Astrocyte (in vitro differentiated cells and primary cell): ENCODE measurements around the gene CLEC3B. TPM values are rescaled to one million over a fixed set of nuclear protein-coding genes. Genes with fewer than 3 reads are reported as not detected.

Source experiments
- DNase-seq: peaks from one replicate; pipeline ENCODE4 v3.0.0-alpha.2; 2010; ENCODE audit warnings: low read depth
- FAIRE-seq: peaks from 2 replicates; lab custom pipeline; 2011; peaks lifted over from hg19 to GRCh38; lab: Jason Lieb, UNC
- H2AFZ ChIP-seq: 2 replicates; pipeline ENCODE4 v1.6.0; 2012; ENCODE audit warnings: low read depth, low read length, inconsistent platforms
- H3K27ac ChIP-seq: 2 replicates; pipeline ENCODE4 v1.5.1; 2011; ENCODE audit warnings: low read depth, low read length, inconsistent platforms
- H3K27me3 ChIP-seq: 2 replicates; pipeline ENCODE4 v1.6.0; 2011; ENCODE audit warnings: low read length, inconsistent platforms; ENCODE audit not compliant: insufficient read depth
- H3K36me3 ChIP-seq: 2 replicates; pipeline ENCODE4 v1.5.1; 2011; ENCODE audit warnings: low read length, inconsistent platforms; ENCODE audit not compliant: insufficient read depth
- H3K4me1 ChIP-seq: 2 replicates; pipeline ENCODE4 v1.5.1; 2011; ENCODE audit warnings: low read length, inconsistent platforms; ENCODE audit not compliant: insufficient read depth
- H3K4me2 ChIP-seq: 2 replicates; pipeline ENCODE4 v1.6.0; 2012; ENCODE audit warnings: low read length, inconsistent platforms
- H3K4me3 ChIP-seq: 2 replicates; pipeline ENCODE4 v1.5.1; 2011; ENCODE audit warnings: low read depth, mild to moderate bottlenecking, low read length, inconsistent platforms; ENCODE audit not compliant: insufficient read depth
- H3K79me2 ChIP-seq: 2 replicates; pipeline ENCODE4 v1.6.0; 2012; ENCODE audit warnings: mild to moderate bottlenecking, low read length, inconsistent platforms; ENCODE audit not compliant: insufficient read depth
- H3K9ac ChIP-seq: 2 replicates; pipeline ENCODE4 v1.6.0; 2012; ENCODE audit warnings: mild to moderate bottlenecking, low read length, inconsistent platforms
- H3K9me3 ChIP-seq: 2 replicates; pipeline ENCODE4 v1.5.1; 2012; ENCODE audit warnings: low read depth, mild to moderate bottlenecking, low read length, inconsistent platforms; ENCODE audit not compliant: insufficient read depth
- H4K20me1 ChIP-seq: 2 replicates; pipeline ENCODE4 v1.6.0; 2012; ENCODE audit warnings: low read length, inconsistent platforms; ENCODE audit not compliant: insufficient read depth
- H3K27ac Mint-ChIP-seq: one replicate; pipeline ENCODE4 v1.8.0; 2021; ENCODE audit warnings: mild to moderate bottlenecking, mixed read lengths; ENCODE audit not compliant: unreplicated experiment
- H3K27me3 Mint-ChIP-seq: one replicate; pipeline ENCODE4 v1.8.0; 2021; ENCODE audit warnings: low read depth, mixed read lengths; ENCODE audit not compliant: unreplicated experiment
- H3K36me3 Mint-ChIP-seq: one replicate; pipeline ENCODE4 v1.8.0; 2021; ENCODE audit warnings: low read depth, mixed read lengths; ENCODE audit not compliant: unreplicated experiment
- H3K4me1 Mint-ChIP-seq: one replicate; pipeline ENCODE4 v1.8.0; 2021; ENCODE audit warnings: low read depth, mixed read lengths; ENCODE audit not compliant: unreplicated experiment
- H3K4me3 Mint-ChIP-seq: one replicate; pipeline ENCODE4 v1.8.0; 2021; ENCODE audit warnings: mild to moderate bottlenecking, moderate library complexity, mixed read lengths; ENCODE audit not compliant: unreplicated experiment
- H3K9me3 Mint-ChIP-seq: one replicate; pipeline ENCODE4 v1.8.0; 2021; ENCODE audit warnings: mild to moderate bottlenecking, mixed read lengths; ENCODE audit not compliant: unreplicated experiment
- EZH2 ChIP-seq: IDR thresholded peaks from 2 replicates; pipeline ENCODE4 v1.6.1; 2012; ENCODE audit warnings: mild to moderate bottlenecking, low read length, inconsistent platforms; ENCODE audit not compliant: insufficient read depth
- total RNA-seq: library from RNA; stranded (reverse); gene quantifications from 2 replicates; pipeline ENCODE4 v1.2.1, GENCODE V29; 2021
- TF ChIP-seq, protein P1 (sequence below): IDR thresholded peaks from 2 replicates; pipeline ENCODE4 v1.5.1; 2011; ENCODE audit warnings: low read depth, mild to moderate bottlenecking, inconsistent platforms, low read length, moderate library complexity; ENCODE audit not compliant: insufficient read depth

The CLEC3B gene
- total RNA-seq, 1 donor from 2014 or later: 0.32 TPM

GRCh38 chr3:45010811-45011333, 15.2 kb upstream of the CLEC3B start:
- H3K27ac ChIP-seq: peak overlapping the region; percentile 81
- peaks cover 33% of the 10 kb centered on the region for H3K4me1 Mint-ChIP-seq

GRCh38 chr3:45011756-45012508, 14.2 kb upstream of the CLEC3B start:
- H3K9me3 Mint-ChIP-seq: no peaks in the 10 kb centered on the region
- H3K27me3 Mint-ChIP-seq: no peaks in the 10 kb centered on the region
- peak overlapping the region; percentile 54 for H3K4me3 Mint-ChIP-seq
- Histone ChIP-seq H3K9me3 (no peaks in the 10 kb centered on the region), H3K4me1 (peaks cover 26% of the 10 kb centered on the region), H4K20me1 (peaks cover 3% of the 10 kb centered on the region), H3K27ac (peak overlapping the region; percentile 81), H3K27me3 (no peaks in the 10 kb centered on the region), H3K36me3 (peaks cover 9% of the 10 kb centered on the region), H3K4me3 (peak overlapping the region; percentile 24), H2AFZ (no peak overlapping the region), H3K79me2 (no peaks in the 10 kb centered on the region), H3K9ac (peak overlapping the region; percentile 58), H3K4me2 (peak overlapping the region; percentile 72)
- FAIRE-seq (no peak), DNase-seq (peak; percentile 90)
- TF ChIP-seq EZH2: no peak
- TF ChIP-seq, protein P1, sequence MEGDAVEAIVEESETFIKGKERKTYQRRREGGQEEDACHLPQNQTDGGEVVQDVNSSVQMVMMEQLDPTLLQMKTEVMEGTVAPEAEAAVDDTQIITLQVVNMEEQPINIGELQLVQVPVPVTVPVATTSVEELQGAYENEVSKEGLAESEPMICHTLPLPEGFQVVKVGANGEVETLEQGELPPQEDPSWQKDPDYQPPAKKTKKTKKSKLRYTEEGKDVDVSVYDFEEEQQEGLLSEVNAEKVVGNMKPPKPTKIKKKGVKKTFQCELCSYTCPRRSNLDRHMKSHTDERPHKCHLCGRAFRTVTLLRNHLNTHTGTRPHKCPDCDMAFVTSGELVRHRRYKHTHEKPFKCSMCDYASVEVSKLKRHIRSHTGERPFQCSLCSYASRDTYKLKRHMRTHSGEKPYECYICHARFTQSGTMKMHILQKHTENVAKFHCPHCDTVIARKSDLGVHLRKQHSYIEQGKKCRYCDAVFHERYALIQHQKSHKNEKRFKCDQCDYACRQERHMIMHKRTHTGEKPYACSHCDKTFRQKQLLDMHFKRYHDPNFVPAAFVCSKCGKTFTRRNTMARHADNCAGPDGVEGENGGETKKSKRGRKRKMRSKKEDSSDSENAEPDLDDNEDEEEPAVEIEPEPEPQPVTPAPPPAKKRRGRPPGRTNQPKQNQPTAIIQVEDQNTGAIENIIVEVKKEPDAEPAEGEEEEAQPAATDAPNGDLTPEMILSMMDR: no peak
- peaks cover 33% of the 10 kb centered on the region for H3K4me1 Mint-ChIP-seq
- H3K36me3 Mint-ChIP-seq: peaks cover 21% of the 10 kb centered on the region
- peak overlapping the region; percentile 87 for H3K27ac Mint-ChIP-seq

More at GRCh38 chr3:45010811-45011333, 15.2 kb upstream of the CLEC3B start:
- peak; percentile 73 for DNase-seq
- H3K36me3 ChIP-seq: peaks cover 9% of the 10 kb centered on the region
- peaks cover 3% of the 10 kb centered on the region for H4K20me1 ChIP-seq
- peak; percentile 54 for FAIRE-seq
- H3K4me3 ChIP-seq: peak overlapping the region; percentile 24
- H3K27me3 Mint-ChIP-seq: no peaks in the 10 kb centered on the region
- TF ChIP-seq EZH2: no peak
- TF ChIP-seq, protein P1: no peak
- no peaks in the 10 kb centered on the region for H3K79me2 ChIP-seq
- H3K9ac ChIP-seq: peak overlapping the region; percentile 58
- H2AFZ ChIP-seq: no peak overlapping the region
- no peaks in the 10 kb centered on the region for H3K9me3 Mint-ChIP-seq
- no peaks in the 10 kb centered on the region for H3K27me3 ChIP-seq
- no peaks in the 10 kb centered on the region for H3K9me3 ChIP-seq
- peak overlapping the region; percentile 72 for H3K4me2 ChIP-seq
- peak overlapping the region; percentile 16 for H3K4me3 Mint-ChIP-seq
- peaks cover 22% of the 10 kb centered on the region for H3K36me3 Mint-ChIP-seq
- H3K27ac Mint-ChIP-seq: peak overlapping the region; percentile 91
- H3K4me1 ChIP-seq: peaks cover 26% of the 10 kb centered on the region
